ENCODE measurements around the gene LCN15.
"Not testable (repeated sequence)": the region's sequence is repeated elsewhere in the genome, so short reads cannot be mapped to it uniquely, and the experiment has no call there.

LCN15 gene

DNA sequence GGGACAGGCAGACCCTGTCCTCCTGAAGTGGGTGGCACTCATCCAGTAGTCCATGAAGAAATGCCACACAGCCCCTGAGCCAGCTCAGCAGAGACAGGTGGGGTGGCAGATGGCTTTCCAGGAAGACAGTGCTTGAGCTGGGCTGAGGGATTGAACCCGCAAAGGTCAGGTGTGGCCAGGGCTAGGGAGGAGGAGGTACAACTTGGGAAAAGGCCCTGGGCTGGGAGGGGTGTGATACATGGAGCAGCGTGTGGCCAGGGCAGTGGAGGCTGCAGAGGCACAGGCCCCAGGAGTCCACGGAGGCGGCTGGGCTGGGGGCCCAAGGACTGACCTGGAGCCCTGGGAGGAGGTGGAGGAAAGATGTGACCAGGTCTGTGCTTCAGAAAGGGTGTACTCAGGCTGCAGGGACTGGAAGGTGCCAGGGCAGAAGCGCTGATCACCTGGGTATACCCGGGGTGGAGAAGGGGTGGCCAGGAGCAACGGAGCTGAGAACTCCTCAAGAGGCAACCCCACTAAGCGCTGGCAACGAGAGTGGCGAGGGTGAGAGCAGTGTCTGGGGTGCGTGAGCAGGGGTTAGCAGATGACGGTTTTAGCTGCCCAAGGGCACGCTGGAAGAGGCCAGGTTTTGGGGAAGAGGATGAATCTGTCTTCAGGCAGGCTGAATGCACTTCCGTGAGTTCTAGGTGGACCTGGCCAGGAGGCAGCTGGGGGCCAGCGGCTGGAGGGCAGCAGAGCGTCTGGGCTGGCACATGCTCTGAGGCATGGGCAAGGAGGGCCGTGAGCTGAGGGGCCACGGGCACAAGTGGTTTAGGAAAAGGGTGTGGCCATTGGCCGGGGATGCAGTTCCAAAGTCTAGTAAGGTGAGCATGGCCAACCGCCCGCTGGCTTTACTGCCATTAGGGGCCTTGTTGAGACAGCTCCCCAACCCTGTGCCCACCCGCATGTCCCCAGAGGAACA, 39.5 kb upstream of the LCN15 start:
- Histone ChIP-seq H3K36me3 (ENCODE audit: control insufficient read depth in 5 of 5, insufficient read depth in 5 of 5, low read length in 5 of 5) (peaks cover 0 to 11% (median 4%) of the 10 kb centered on the region in 5 donors), H3K4me1 (ENCODE audit: control insufficient read depth in 5 of 5, insufficient read depth in 5 of 5, low read length in 5 of 5) (peaks cover 0 to 36% (median 30%) of the 10 kb centered on the region in 5 donors), H3K4me3 (ENCODE audit: low read depth in 1 of 5, low read length in 5 of 5) (no peak overlapping the region), H3K27ac (ENCODE audit: low read depth, low read length) (no peak overlapping the region), H3K9ac (ENCODE audit: low read length in 5 of 5) (no peak overlapping the region), H3K27me3 (ENCODE audit: control insufficient read depth in 5 of 5, insufficient read depth in 4 of 5, low read length in 5 of 5) (peaks cover 20 to 27% (median 24%) of the 10 kb centered on the region in 5 donors), H3K9me3 (ENCODE audit: control insufficient read depth in 5 of 5, low read length in 5 of 5) (no peaks in the 10 kb centered on the region)

DNA sequence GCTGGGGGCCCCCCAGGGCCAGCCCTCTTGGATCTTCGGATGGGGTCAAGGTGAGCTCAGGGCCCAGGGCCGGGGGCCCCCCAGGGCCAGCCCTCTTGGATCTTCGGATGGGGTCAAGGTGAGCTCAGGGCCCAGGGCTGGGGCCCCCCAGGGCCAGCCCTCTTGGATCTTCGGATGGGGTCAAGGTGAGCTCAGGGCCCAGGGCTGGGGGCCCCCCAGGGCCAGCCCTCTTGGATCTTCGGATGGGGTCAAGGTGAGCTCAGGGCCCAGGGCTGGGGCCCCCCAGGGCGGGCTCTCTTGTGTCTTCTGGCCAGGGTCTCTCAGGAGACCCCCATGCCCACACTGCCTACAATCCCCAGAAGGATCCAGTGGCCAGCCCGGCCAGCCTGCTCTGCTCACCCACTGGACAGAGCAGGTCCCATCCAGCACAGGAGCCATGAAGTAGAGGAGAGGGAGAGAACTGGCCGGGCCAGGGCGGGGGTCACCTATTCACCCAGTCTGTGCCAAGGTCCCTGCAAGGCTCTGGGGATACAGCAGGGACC, 38.8 kb upstream of the LCN15 start:
- H3K27ac ChIP-seq (ENCODE audit: low read depth, low read length); H3K9me3 ChIP-seq (ENCODE audit: control insufficient read depth in 5 of 5, low read length in 5 of 5); H3K9ac ChIP-seq (ENCODE audit: low read length in 5 of 5); H3K4me3 ChIP-seq (ENCODE audit: low read depth in 1 of 5, low read length in 5 of 5): not testable (repeated sequence)
- peaks cover 0 to 31% (median 27%) of the 10 kb centered on the region in 5 donors for H3K4me1 ChIP-seq (ENCODE audit: control insufficient read depth in 5 of 5, insufficient read depth in 5 of 5, low read length in 5 of 5)
- peaks cover 25 to 32% (median 29%) of the 10 kb centered on the region in 5 donors for H3K27me3 ChIP-seq (ENCODE audit: control insufficient read depth in 5 of 5, insufficient read depth in 4 of 5, low read length in 5 of 5)
- peaks cover 0 to 11% (median 4%) of the 10 kb centered on the region in 5 donors for H3K36me3 ChIP-seq (ENCODE audit: control insufficient read depth in 5 of 5, insufficient read depth in 5 of 5, low read length in 5 of 5)

DNA sequence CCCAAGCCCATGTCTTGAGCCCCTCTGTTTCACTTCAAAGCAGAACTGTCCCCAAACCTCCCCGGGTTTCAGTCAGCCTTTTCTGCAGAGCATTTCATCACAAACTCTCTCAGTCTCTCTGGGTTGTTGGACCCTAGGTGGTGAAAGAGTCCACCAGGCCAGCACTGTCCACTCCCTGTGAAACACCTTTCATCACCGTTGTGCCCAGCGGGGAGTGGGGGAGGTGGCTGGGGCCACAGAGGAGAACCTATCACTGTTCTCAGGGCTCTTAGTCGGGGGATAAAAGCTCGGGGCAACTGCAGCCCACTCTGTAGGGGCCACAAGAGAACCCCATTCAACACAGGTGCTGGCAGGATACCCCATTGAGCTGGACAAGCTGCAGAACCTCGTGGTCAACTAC, 38.0 kb upstream of the LCN15 start:
- Histone ChIP-seq H3K36me3 (ENCODE audit: control insufficient read depth in 5 of 5, insufficient read depth in 5 of 5, low read length in 5 of 5) (peaks cover 0 to 11% (median 4%) of the 10 kb centered on the region in 5 donors), H3K9me3 (ENCODE audit: control insufficient read depth in 5 of 5, low read length in 5 of 5) (no peaks in the 10 kb centered on the region), H3K4me3 (ENCODE audit: low read depth in 1 of 5, low read length in 5 of 5) (no peak overlapping the region), H3K9ac (ENCODE audit: low read length in 5 of 5) (no peak overlapping the region), H3K27me3 (ENCODE audit: control insufficient read depth in 5 of 5, insufficient read depth in 4 of 5, low read length in 5 of 5) (peaks cover 25 to 34% (median 29%) of the 10 kb centered on the region in 5 donors), H3K4me1 (ENCODE audit: control insufficient read depth in 5 of 5, insufficient read depth in 5 of 5, low read length in 5 of 5) (peaks cover 0 to 30% (median 27%) of the 10 kb centered on the region in 5 donors), H3K27ac (ENCODE audit: low read depth, low read length) (no peak overlapping the region)

DNA sequence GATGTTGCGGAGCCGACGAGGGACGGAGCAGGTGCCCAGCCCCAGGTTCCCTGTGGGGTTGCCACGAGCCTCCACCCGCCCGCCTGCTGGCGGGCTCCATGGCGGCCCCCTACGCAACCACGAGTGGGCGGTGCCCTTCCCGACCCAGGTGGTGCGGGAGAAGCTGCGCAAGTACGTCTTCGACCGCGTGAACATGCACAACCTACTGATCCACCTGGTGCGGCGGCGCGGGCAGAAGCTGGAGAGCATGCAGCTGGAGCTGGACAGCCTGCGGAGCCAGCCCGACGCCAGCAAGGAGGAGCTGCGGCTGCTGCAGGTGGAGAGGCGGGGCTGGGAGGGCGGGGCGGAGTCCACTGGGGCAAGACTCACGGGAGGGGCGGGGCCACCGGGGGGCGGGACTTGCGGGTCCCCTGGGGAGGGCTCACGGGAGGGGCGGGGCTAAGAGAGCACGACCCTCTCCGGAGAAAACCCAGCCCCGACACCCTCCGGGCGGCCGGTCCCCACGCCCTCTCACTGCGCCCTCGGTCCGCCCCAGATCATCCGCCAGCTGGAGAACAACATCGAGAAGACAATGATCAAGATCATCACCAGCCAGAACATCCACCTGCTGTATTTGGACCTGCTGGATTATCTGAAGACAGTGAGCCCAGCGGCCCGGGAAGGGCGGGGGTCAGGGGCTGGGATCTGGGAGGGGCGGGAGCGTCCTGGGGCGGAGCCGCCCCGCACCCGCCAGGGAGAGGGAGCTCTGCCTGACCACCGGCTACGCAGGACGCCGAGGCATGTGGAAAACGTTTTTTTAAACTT, 35.7 kb upstream of the LCN15 start:
- peaks cover 25 to 47% (median 29%) of the 10 kb centered on the region in 5 donors for H3K27me3 ChIP-seq (ENCODE audit: control insufficient read depth in 5 of 5, insufficient read depth in 4 of 5, low read length in 5 of 5)
- peak overlapping the region in 3 of 5 donors; percentile 11 to 52 (median 37) for H3K4me3 ChIP-seq (ENCODE audit: low read depth in 1 of 5, low read length in 5 of 5)
- no peak overlapping the region for H3K9ac ChIP-seq (ENCODE audit: low read length in 5 of 5)
- H3K36me3 ChIP-seq (ENCODE audit: control insufficient read depth in 5 of 5, insufficient read depth in 5 of 5, low read length in 5 of 5), result peaks cover 0 to 8% (median under 1%) of the 10 kb centered on the region in 5 donors
- peaks cover 0 to 34% (median 21%) of the 10 kb centered on the region in 5 donors for H3K4me1 ChIP-seq (ENCODE audit: control insufficient read depth in 5 of 5, insufficient read depth in 5 of 5, low read length in 5 of 5)
- no peaks in the 10 kb centered on the region for H3K9me3 ChIP-seq (ENCODE audit: control insufficient read depth in 5 of 5, low read length in 5 of 5)
- no peak overlapping the region for H3K27ac ChIP-seq (ENCODE audit: low read depth, low read length)

DNA sequence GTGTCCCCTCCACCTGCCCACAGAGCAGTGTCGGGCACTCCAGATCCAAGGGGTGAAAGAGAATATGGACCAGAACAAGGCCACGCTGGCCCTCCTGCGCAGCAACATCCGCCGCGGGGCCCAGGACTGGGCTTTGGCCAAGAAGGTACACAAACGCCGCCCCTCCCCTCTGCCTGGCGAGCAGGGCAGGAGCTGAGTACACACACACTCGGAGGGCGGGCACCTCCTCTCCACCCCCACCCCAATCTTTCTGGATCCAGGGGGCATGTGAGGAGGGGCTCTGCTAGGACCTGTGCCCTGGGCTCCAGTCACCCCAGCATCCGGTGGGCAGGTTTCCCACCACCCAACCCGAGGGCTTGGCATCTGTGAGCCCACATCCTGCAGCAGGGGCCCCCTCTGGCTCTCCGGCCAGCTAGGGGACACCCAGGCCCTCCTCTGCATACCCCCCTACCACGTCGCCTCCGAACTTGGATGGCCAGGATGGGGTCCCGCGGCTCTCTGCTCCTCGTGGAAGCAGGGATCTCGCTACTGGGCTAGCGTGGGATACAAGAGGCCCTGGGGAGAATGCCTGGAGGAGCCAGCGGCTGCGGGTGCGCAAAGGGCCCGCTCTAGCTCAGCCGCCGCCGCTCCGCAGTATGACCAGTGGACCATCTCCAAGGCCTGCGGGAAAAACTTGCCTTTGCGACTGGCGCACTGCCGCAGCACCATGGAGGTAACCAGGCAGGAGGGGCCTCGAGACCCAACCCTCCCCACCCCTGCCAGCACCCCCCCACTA, 34.9 kb upstream of the LCN15 start:
- H3K4me3 ChIP-seq (ENCODE audit: low read depth in 1 of 5, low read length in 5 of 5), result peak overlapping the region in 1 of 5 donors; percentile 52
- no peak overlapping the region for H3K9ac ChIP-seq (ENCODE audit: low read length in 5 of 5)
- H3K4me1 ChIP-seq (ENCODE audit: control insufficient read depth in 5 of 5, insufficient read depth in 5 of 5, low read length in 5 of 5), result peaks cover 0 to 41% (median 25%) of the 10 kb centered on the region in 5 donors
- H3K27ac ChIP-seq (ENCODE audit: low read depth, low read length), result no peak overlapping the region
- H3K36me3 ChIP-seq (ENCODE audit: control insufficient read depth in 5 of 5, insufficient read depth in 5 of 5, low read length in 5 of 5), result peaks cover 0 to 3% (median 0%) of the 10 kb centered on the region in 5 donors
- H3K27me3 ChIP-seq (ENCODE audit: control insufficient read depth in 5 of 5, insufficient read depth in 4 of 5, low read length in 5 of 5), result peaks cover 25 to 47% (median 29%) of the 10 kb centered on the region in 5 donors
- no peaks in the 10 kb centered on the region for H3K9me3 ChIP-seq (ENCODE audit: control insufficient read depth in 5 of 5, low read length in 5 of 5)

DNA sequence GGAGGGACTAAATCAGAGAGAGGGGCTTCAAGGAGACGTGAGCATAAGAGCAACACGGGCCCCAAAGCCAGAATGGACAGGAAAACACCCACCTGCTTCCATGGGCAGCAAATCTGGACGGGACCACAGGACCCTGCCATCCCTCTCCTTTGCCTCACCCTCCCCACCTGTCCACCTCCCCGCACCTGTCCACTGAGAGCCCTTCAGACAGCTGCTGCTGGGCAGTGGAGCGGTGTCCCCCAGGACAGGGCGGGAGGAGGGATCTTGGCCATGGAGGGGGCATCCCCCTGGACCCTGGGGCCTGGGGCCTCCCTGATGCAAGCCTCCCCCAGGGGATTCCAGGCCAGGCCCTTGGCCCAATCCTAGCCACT, 34.4 kb upstream of the LCN15 start:
- Histone ChIP-seq H3K9me3 (ENCODE audit: control insufficient read depth in 5 of 5, low read length in 5 of 5) (no peaks in the 10 kb centered on the region), H3K9ac (ENCODE audit: low read length in 5 of 5) (no peak overlapping the region)

DNA sequence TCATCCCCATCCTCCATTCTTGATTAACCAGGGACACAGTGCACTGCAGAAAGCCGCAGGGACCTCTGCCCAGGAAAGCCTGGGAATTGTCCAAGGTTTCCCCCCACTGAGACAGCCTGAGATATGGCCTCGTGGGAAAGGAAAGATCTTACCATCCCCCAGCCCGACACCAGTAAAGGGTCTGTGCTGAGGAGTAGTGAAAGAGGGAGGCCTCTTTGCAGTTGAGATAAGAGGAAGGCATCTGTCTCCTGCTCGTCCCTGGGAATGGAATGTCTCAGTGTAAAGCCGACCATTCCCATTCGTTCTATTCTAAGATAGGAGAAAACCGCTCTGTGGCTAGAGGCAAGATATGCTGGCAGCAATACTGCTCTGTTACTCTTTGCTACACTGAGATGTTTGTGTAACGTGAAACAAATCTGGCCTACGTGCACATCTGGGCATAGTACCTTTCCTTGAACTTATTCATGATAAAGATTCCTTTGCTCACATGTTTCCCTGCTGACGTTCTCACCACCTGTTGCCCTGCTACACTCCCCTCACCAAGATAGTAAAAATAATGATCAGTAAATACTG, 32.5 kb upstream of the LCN15 start:
- not testable (repeated sequence) for H3K9ac ChIP-seq (ENCODE audit: low read length in 5 of 5); H3K9me3 ChIP-seq (ENCODE audit: control insufficient read depth in 5 of 5, low read length in 5 of 5); H3K36me3 ChIP-seq (ENCODE audit: control insufficient read depth in 5 of 5, insufficient read depth in 5 of 5, low read length in 5 of 5); H3K27ac ChIP-seq (ENCODE audit: low read depth, low read length); H3K4me3 ChIP-seq (ENCODE audit: low read depth in 1 of 5, low read length in 5 of 5)
- H3K27me3 ChIP-seq (ENCODE audit: control insufficient read depth in 5 of 5, insufficient read depth in 4 of 5, low read length in 5 of 5), result peaks cover 19 to 40% (median 23%) of the 10 kb centered on the region in 5 donors
- H3K4me1 ChIP-seq (ENCODE audit: control insufficient read depth in 5 of 5, insufficient read depth in 5 of 5, low read length in 5 of 5), result peaks cover 0 to 48% (median 33%) of the 10 kb centered on the region in 5 donors

More for the DNA sequence above, 34.4 kb upstream of the LCN15 start:
- H3K27me3 ChIP-seq (ENCODE audit: control insufficient read depth in 5 of 5, insufficient read depth in 4 of 5, low read length in 5 of 5), result peaks cover 25 to 47% (median 29%) of the 10 kb centered on the region in 5 donors
- H3K36me3 ChIP-seq (ENCODE audit: control insufficient read depth in 5 of 5, insufficient read depth in 5 of 5, low read length in 5 of 5), result no peaks in the 10 kb centered on the region
- H3K27ac ChIP-seq (ENCODE audit: low read depth, low read length), result no peak overlapping the region
- no peak overlapping the region for H3K4me3 ChIP-seq (ENCODE audit: low read depth in 1 of 5, low read length in 5 of 5)
- peaks cover 0 to 41% (median 25%) of the 10 kb centered on the region in 5 donors for H3K4me1 ChIP-seq (ENCODE audit: control insufficient read depth in 5 of 5, insufficient read depth in 5 of 5, low read length in 5 of 5)

DNA sequence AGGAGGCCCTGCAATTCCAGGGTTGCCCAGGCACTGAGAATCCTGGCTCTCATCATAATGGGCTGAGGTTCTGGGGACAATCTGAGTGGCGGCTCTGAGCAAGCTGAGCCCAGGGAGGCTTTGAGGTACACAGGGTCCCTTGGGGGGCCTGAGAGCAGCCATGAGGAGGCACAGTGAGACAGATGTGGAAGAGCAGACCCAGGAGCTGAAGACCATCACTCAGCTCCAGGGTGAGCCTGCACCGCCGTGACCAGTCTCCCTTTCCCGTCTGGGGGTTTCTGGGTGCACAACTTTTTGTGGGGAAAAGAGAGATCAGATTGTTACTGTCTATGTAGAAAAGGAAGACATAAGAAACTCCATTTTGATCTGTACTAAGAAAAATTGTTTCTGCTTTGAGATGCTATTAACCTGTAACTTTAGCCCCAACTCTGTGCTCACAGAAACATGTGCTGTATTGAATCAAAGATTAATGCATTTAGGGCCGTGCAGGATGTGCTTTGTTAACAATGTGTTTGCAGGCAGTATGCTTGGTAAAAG, 32.0 kb upstream of the LCN15 start, which contains the start of gene CCDC183:
TSS of gene CCDC183 (plus strand) at position 101 of the 537 bp plus-strand sequence. CDS start at position 161, 60 bp downstream.
- no peak within 1 kb of the TSS for H3K27ac ChIP-seq (ENCODE audit: low read depth, low read length)
- H3K4me3 ChIP-seq (ENCODE audit: low read depth in 1 of 5, low read length in 5 of 5), result no peak within 1 kb of the TSS
- H3K9ac ChIP-seq (ENCODE audit: low read length in 5 of 5), result no peak within 1 kb of the TSS
- peaks cover 0 to 8% (median 4%) of the 10 kb centered on the region in 5 donors for H3K36me3 ChIP-seq (ENCODE audit: control insufficient read depth in 5 of 5, insufficient read depth in 5 of 5, low read length in 5 of 5)
- peaks cover 19 to 38% (median 23%) of the 10 kb centered on the region in 5 donors for H3K27me3 ChIP-seq (ENCODE audit: control insufficient read depth in 5 of 5, insufficient read depth in 4 of 5, low read length in 5 of 5)
- no peaks in the 10 kb centered on the region for H3K9me3 ChIP-seq (ENCODE audit: control insufficient read depth in 5 of 5, low read length in 5 of 5)
- H3K4me1 ChIP-seq (ENCODE audit: control insufficient read depth in 5 of 5, insufficient read depth in 5 of 5, low read length in 5 of 5), result peaks cover 0 to 54% (median 38%) of the 10 kb centered on the region in 5 donors

Measured in subcutaneous abdominal adipose tissue (tissue), 5 donors.